HL-60 (cell line): ENCODE measurements around the gene ERC2.

Experiments used
- DNase-seq, 2 experiments: peaks; one replicate each; pipeline ENCODE4 v3.0.0-alpha.2; 2010 to 2020; ENCODE audit warnings: low read depth in 1 of 2, low spot score in 1 of 2
- H3K27ac ChIP-seq: fragments of 250-450 bp; sonication (Bioruptor Pico); replicated peaks from 2 replicates; pipeline ENCODE4 v1.5.1; 2020; ENCODE audit warnings: mild to moderate bottlenecking, moderate library complexity
- H3K27me3 ChIP-seq: fragments of 250-450 bp; sonication (Bioruptor Pico); 2 replicates; pipeline ENCODE4 v1.5.1; 2021; ENCODE audit warnings: mild to moderate bottlenecking, moderate library complexity; ENCODE audit not compliant: insufficient read depth, poor library complexity, severe bottlenecking
- H3K4me3 ChIP-seq: replicated peaks from 2 replicates; pipeline ENCODE4 v1.5.1; 2011; ENCODE audit warnings: mild to moderate bottlenecking, control low read depth, low read length; ENCODE audit not compliant: insufficient read depth
- GABPA ChIP-seq: IDR thresholded peaks from 2 replicates; pipeline ENCODE4 v1.6.1; 2012; ENCODE audit warnings: low read depth
- POLR2AphosphoS5 ChIP-seq: IDR thresholded peaks from 2 replicates; pipeline ENCODE4 v1.6.1; 2012; ENCODE audit warnings: low read depth
- SPI1 ChIP-seq: IDR thresholded peaks from 2 replicates; pipeline ENCODE4 v1.6.1; 2012; ENCODE audit warnings: low read depth, mild to moderate bottlenecking, borderline replicate concordance
- TF ChIP-seq, protein P1 (sequence below): IDR thresholded peaks from one replicate; pipeline ENCODE4 v1.5.1; 2011; ENCODE audit warnings: low read length, control low read depth, inconsistent platforms; ENCODE audit not compliant: insufficient read depth
- TF ChIP-seq, protein P2 (sequence below): IDR thresholded peaks from 2 replicates; pipeline ENCODE4 v1.6.1; 2012; ENCODE audit warnings: low read depth; ENCODE audit not compliant: insufficient replicate concordance

The ERC2 gene

DNA sequence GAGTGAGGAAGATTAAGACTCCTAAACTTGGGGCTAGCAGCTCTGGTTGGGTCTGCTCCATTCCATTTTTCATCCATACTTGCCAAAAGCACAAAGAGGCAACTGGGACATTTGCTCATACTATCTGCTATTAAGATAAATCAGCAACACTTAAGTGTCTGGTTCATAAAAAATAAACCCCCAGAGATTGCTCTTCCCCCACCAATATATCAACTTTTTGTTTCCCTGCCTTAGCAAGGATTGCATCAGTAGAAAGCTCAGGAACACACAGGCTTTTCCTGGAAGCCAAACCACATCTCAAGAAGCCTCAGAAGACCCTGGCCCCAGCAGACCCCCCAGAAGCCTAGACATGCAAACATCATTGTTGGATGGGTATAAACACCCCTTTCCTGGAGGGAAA is 748.8 kb downstream of the ERC2 start:
- Histone ChIP-seq H3K27ac (no peak overlapping the region), H3K27me3 (no peaks in the 10 kb centered on the region), H3K4me3 (no peak overlapping the region)
- DNase-seq, result no peak
- TF ChIP-seq GABPA (no peak), POLR2AphosphoS5 (no peak), SPI1 (no peak)
- TF ChIP-seq, protein P1, sequence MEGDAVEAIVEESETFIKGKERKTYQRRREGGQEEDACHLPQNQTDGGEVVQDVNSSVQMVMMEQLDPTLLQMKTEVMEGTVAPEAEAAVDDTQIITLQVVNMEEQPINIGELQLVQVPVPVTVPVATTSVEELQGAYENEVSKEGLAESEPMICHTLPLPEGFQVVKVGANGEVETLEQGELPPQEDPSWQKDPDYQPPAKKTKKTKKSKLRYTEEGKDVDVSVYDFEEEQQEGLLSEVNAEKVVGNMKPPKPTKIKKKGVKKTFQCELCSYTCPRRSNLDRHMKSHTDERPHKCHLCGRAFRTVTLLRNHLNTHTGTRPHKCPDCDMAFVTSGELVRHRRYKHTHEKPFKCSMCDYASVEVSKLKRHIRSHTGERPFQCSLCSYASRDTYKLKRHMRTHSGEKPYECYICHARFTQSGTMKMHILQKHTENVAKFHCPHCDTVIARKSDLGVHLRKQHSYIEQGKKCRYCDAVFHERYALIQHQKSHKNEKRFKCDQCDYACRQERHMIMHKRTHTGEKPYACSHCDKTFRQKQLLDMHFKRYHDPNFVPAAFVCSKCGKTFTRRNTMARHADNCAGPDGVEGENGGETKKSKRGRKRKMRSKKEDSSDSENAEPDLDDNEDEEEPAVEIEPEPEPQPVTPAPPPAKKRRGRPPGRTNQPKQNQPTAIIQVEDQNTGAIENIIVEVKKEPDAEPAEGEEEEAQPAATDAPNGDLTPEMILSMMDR, result no peak
- TF ChIP-seq, protein P2, sequence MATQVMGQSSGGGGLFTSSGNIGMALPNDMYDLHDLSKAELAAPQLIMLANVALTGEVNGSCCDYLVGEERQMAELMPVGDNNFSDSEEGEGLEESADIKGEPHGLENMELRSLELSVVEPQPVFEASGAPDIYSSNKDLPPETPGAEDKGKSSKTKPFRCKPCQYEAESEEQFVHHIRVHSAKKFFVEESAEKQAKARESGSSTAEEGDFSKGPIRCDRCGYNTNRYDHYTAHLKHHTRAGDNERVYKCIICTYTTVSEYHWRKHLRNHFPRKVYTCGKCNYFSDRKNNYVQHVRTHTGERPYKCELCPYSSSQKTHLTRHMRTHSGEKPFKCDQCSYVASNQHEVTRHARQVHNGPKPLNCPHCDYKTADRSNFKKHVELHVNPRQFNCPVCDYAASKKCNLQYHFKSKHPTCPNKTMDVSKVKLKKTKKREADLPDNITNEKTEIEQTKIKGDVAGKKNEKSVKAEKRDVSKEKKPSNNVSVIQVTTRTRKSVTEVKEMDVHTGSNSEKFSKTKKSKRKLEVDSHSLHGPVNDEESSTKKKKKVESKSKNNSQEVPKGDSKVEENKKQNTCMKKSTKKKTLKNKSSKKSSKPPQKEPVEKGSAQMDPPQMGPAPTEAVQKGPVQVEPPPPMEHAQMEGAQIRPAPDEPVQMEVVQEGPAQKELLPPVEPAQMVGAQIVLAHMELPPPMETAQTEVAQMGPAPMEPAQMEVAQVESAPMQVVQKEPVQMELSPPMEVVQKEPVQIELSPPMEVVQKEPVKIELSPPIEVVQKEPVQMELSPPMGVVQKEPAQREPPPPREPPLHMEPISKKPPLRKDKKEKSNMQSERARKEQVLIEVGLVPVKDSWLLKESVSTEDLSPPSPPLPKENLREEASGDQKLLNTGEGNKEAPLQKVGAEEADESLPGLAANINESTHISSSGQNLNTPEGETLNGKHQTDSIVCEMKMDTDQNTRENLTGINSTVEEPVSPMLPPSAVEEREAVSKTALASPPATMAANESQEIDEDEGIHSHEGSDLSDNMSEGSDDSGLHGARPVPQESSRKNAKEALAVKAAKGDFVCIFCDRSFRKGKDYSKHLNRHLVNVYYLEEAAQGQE, result no peak

DNA sequence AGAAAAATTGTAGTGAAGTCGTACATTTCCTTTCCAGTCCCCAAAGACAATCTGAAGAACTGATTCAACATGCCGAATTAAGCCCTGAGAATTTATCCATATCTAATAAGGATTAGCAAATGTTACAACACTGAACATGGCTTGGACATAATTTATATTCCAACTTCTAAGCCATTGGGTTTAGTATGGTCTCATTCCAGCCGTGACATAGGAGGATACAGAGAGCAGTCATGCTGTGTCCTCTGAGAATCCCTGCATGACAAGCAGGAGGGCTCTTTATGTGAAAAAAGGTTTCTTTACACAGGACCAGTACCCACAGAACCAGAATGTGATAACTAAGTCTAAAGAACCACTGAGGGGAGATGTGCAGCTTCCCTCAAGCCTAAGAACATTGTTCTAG is 749.3 kb downstream of the ERC2 start:
- no peak for DNase-seq
- Histone ChIP-seq H3K4me3 (no peak overlapping the region), H3K27ac (no peak overlapping the region), H3K27me3 (no peaks in the 10 kb centered on the region)
- TF ChIP-seq, protein P1, result no peak

DNA sequence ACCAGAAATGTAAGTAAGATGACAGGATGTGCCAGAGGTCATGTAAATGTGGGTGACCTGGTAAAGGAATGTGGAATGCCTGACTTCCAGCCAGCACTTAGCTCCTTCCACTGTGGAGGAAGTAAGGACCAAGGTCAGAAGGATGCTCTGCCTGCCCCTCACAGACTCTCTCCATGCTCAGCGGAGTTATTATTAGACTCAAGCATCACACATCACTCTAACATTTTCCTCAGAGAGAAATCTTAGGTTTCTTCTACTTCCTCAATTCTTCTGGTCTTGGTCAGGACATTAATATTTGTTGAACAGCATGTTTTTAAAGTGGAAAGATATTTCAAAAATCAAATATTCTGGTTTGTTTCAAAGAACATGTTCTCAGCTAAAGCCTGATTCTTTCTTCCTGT is 749.7 kb downstream of the ERC2 start:
- DNase-seq, result no peak
- TF ChIP-seq SPI1 (no peak), POLR2AphosphoS5 (no peak), GABPA (no peak)
- TF ChIP-seq, protein P2, result no peak
- TF ChIP-seq, protein P1, result no peak
- H3K4me3 ChIP-seq, result no peak overlapping the region
- no peaks in the 10 kb centered on the region for H3K27me3 ChIP-seq
- no peak overlapping the region for H3K27ac ChIP-seq

DNA sequence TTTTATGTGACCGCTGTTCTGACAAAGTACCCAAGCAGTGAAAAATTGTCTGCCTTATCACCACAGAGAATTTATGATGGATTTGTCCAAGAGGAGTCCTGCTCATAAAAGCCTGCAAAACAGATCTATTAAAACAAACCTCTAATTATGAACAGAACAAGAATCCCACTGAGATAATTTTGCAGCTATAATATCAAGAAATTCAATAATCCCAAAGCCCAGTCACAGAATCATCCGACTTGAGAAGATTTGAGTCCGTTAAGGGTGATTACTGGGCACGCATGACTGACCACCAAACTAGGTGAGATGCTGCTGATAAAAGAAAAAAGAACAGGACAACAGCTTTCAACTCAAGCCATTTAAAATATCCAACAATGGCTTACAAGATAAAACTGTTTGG is 750.2 kb downstream of the ERC2 start:
- no peak overlapping the region for H3K27ac ChIP-seq
- no peaks in the 10 kb centered on the region for H3K27me3 ChIP-seq
- no peak for DNase-seq
- TF ChIP-seq GABPA, result no peak
- TF ChIP-seq, protein P2, result no peak
- TF ChIP-seq, protein P1, result no peak
- TF ChIP-seq SPI1, result no peak
- no peak for TF ChIP-seq POLR2AphosphoS5
- H3K4me3 ChIP-seq, result no peak overlapping the region
